H1 (cell line): ENCODE measurements around the gene COMT. TPM values are rescaled to one million over a fixed set of nuclear protein-coding genes. Genes with fewer than 3 reads are reported as not detected.

ENCODE experiments used
- CTCF ChIA-PET: fragments of 300-600 bp; sonication (Branson Sonifier 250); formaldehyde crosslinking; loops from one replicate; lab custom pipeline; 2021; ENCODE audit not compliant: partially characterized antibody; lab: Charles Lee
- POLR2A ChIA-PET: fragments of 300-600 bp; sonication (Branson Sonifier 250); formaldehyde crosslinking; loops from one replicate; lab custom pipeline; 2021; ENCODE audit warnings: inconsistent platforms; ENCODE audit not compliant: partially characterized antibody; lab: Charles Lee
- DNase-seq, 2 experiments: peaks; one replicate each; pipeline versions ENCODE4 v3.0.0 to v3.0.0-alpha.2; 2010 to 2022; ENCODE audit warnings: low spot score in 2 of 2, low read depth in 1 of 2, mixed read lengths in 1 of 2
- FAIRE-seq: peaks from 2 replicates; lab custom pipeline; 2011; peaks lifted over from hg19 to GRCh38; lab: Jason Lieb, UNC
- H2AFZ ChIP-seq: 2 replicates; pipeline ENCODE4 v1.8.1; 2012; ENCODE audit warnings: low read length, inconsistent platforms
- H2AK5ac ChIP-seq: 2 replicates; pipeline ENCODE4 v1.6.1; 2013; ENCODE audit warnings: low read depth, low read length
- H2BK120ac ChIP-seq: replicated peaks from 2 replicates; pipeline ENCODE3; 2013; ENCODE audit warnings: low read depth, low read length, inconsistent platforms
- H2BK12ac ChIP-seq: 2 replicates; pipeline ENCODE4 v1.6.1; 2013; ENCODE audit warnings: low read depth, low read length
- H2BK15ac ChIP-seq: 2 replicates; pipeline ENCODE4 v1.6.1; 2013; ENCODE audit warnings: low read length
- H2BK20ac ChIP-seq: 2 replicates; pipeline ENCODE4 v1.6.1; 2013; ENCODE audit warnings: low read length
- H2BK5ac ChIP-seq: 2 replicates; pipeline ENCODE4 v1.6.1; 2013; ENCODE audit warnings: low read depth, low read length
- H3K14ac ChIP-seq: 2 replicates; pipeline ENCODE4 v1.6.1; 2013; ENCODE audit warnings: inconsistent platforms; ENCODE audit not compliant: insufficient read length
- H3K18ac ChIP-seq: 2 replicates; pipeline ENCODE4 v1.6.1; 2013; ENCODE audit warnings: low read length; ENCODE audit errors: extremely low read depth
- H3K23ac ChIP-seq: 2 replicates; pipeline ENCODE4 v1.6.1; 2013; ENCODE audit warnings: inconsistent platforms; ENCODE audit not compliant: insufficient read length
- H3K23me2 ChIP-seq: 2 replicates; pipeline ENCODE4 v1.6.1; 2013; ENCODE audit warnings: low read depth, low read length
- H3K27ac ChIP-seq: 2 replicates; pipeline ENCODE4 v1.6.1; 2011; ENCODE audit warnings: low read depth, low read length, inconsistent platforms
- H3K27me3 ChIP-seq, 4 experiments: replicated peaks in 1 of 4; 1 replicate in 1 of 4; 2 replicates in 3 of 4; pipeline versions ENCODE4 v1.6.1 to v1.8.1; 2011 to 2013; ENCODE audit warnings: low read length in 3 of 4, mild to moderate bottlenecking in 3 of 4, inconsistent platforms in 2 of 4, mixed read lengths in 2 of 4, moderate library complexity in 1 of 4; ENCODE audit not compliant: control insufficient read depth in 3 of 4, insufficient read depth in 3 of 4; ENCODE audit errors: extremely low read depth in 1 of 4
- H3K36me3 ChIP-seq, 4 experiments: 2 replicates each; pipeline versions ENCODE4 v1.6.1 to v1.8.1; 2011 to 2013; ENCODE audit warnings: mild to moderate bottlenecking in 4 of 4, low read length in 3 of 4, moderate library complexity in 2 of 4, control low read depth in 1 of 4, inconsistent platforms in 1 of 4; ENCODE audit not compliant: insufficient read depth in 4 of 4, control insufficient read depth in 2 of 4
- H3K4ac ChIP-seq: replicated peaks from 2 replicates; pipeline ENCODE3; 2013; ENCODE audit warnings: low read length, low read depth, mixed read lengths, inconsistent platforms; ENCODE audit not compliant: insufficient read length
- H3K4me1 ChIP-seq, 4 experiments: replicated peaks in 1 of 4; 1 replicate in 1 of 4; 2 replicates in 3 of 4; pipeline versions ENCODE4 v1.6.1 to v1.8.1; 2011 to 2013; ENCODE audit warnings: low read length in 3 of 4, inconsistent platforms in 2 of 4, mixed read lengths in 1 of 4; ENCODE audit not compliant: insufficient read depth in 4 of 4, control insufficient read depth in 3 of 4
- H3K4me2 ChIP-seq, 2 experiments: 2 replicates each; pipeline versions ENCODE4 v1.6.1 to v1.8.1; 2011 to 2013; ENCODE audit warnings: low read depth in 2 of 2, low read length in 2 of 2, control low read depth in 1 of 2, inconsistent platforms in 1 of 2, mild to moderate bottlenecking in 1 of 2; ENCODE audit not compliant: insufficient read depth in 1 of 2
- H3K4me3 ChIP-seq, 4 experiments: fragments of 200-600, 300-600 bp in 1 of 4; sonication (generic), shearing (Covaris generic), sonication (Bioruptor Twin) in 1 of 4; 2 replicates each; pipeline versions ENCODE4 v1.5.1 to v1.8.1; 2011 to 2016; ENCODE audit warnings: low read length in 4 of 4, low read depth in 3 of 4, control low read depth in 2 of 4, inconsistent platforms in 2 of 4, mild to moderate bottlenecking in 2 of 4, mixed read lengths in 1 of 4, moderate library complexity in 1 of 4; ENCODE audit not compliant: insufficient read depth in 2 of 4; ENCODE audit errors: extremely low read depth in 1 of 4
- H3K56ac ChIP-seq: replicated peaks from 2 replicates; pipeline ENCODE3; 2013; ENCODE audit warnings: low read depth, mild to moderate bottlenecking, mixed read lengths, low read length, inconsistent platforms; ENCODE audit not compliant: insufficient read length
- H3K79me1 ChIP-seq: 2 replicates; pipeline ENCODE4 v1.6.1; 2013; ENCODE audit warnings: low read depth, low read length, control low read depth
- H3K79me2 ChIP-seq, 2 experiments: 2 replicates each; pipeline versions ENCODE4 v1.6.1 to v1.8.1; 2012 to 2013; ENCODE audit warnings: low read length in 2 of 2, mild to moderate bottlenecking in 2 of 2, inconsistent platforms in 1 of 2; ENCODE audit not compliant: insufficient read depth in 2 of 2, control insufficient read depth in 1 of 2
- H3K9ac ChIP-seq, 4 experiments: replicated peaks in 1 of 4; 1 replicate in 1 of 4; 2 replicates in 3 of 4; pipeline versions ENCODE4 v1.6.1 to v1.8.1; 2011 to 2013; ENCODE audit warnings: low read depth in 3 of 4, low read length in 3 of 4, control low read depth in 2 of 4, mild to moderate bottlenecking in 2 of 4, moderate library complexity in 2 of 4, inconsistent platforms in 1 of 4; ENCODE audit errors: extremely low read depth in 1 of 4
- H3K9me3 ChIP-seq, 2 experiments: 2 replicates each; pipeline versions ENCODE4 v1.6.1 to v1.8.1; 2012 to 2013; ENCODE audit warnings: mild to moderate bottlenecking in 2 of 2, moderate library complexity in 2 of 2, control low read depth in 1 of 2, inconsistent platforms in 1 of 2, low read depth in 1 of 2, low read length in 1 of 2, mixed read lengths in 1 of 2; ENCODE audit not compliant: insufficient read depth in 2 of 2
- H4K20me1 ChIP-seq, 2 experiments: replicated peaks in 1 of 2; 2 replicates each; pipeline versions ENCODE3 to v1.8.1; 2011 to 2013; ENCODE audit warnings: inconsistent platforms in 2 of 2, low read length in 2 of 2, mild to moderate bottlenecking in 1 of 2; ENCODE audit not compliant: insufficient read depth in 2 of 2, control insufficient read depth in 1 of 2
- H4K5ac ChIP-seq: 2 replicates; pipeline ENCODE4 v1.6.1; 2013; ENCODE audit warnings: low read length, low read depth, mixed read lengths, inconsistent platforms; ENCODE audit not compliant: insufficient read length
- H4K8ac ChIP-seq: 2 replicates; pipeline ENCODE4 v1.8.0; 2013; ENCODE audit warnings: mild to moderate bottlenecking, moderate library complexity, low read length, inconsistent platforms; ENCODE audit not compliant: insufficient read depth; ENCODE audit errors: extremely low read depth
- H4K91ac ChIP-seq: replicated peaks from 2 replicates; pipeline ENCODE3; 2013; ENCODE audit warnings: low read length, mixed read lengths, inconsistent platforms; ENCODE audit not compliant: insufficient read length
- BCL11A ChIP-seq, 2 experiments: IDR thresholded peaks; one replicate each; pipeline ENCODE4 v1.6.1; 2011; ENCODE audit warnings: low read depth in 2 of 2, low read length in 2 of 2, mild to moderate bottlenecking in 2 of 2
- CBX8 ChIP-seq: fragments of 300-800, 300-1000 bp; sonication (generic); IDR thresholded peaks from 2 replicates; pipeline ENCODE4 v1.7.1; 2016; ENCODE audit warnings: low read depth, low read length, borderline replicate concordance
- CTBP2 ChIP-seq: IDR thresholded peaks from 2 replicates; pipeline ENCODE4 v1.7.0; 2011; ENCODE audit warnings: borderline replicate concordance, mild to moderate bottlenecking, moderate library complexity, mixed read lengths, low read length; ENCODE audit not compliant: insufficient read depth, insufficient read length
- EP300 ChIP-seq, 2 experiments: IDR thresholded peaks; 1 replicate in 1 of 2; 2 replicates in 1 of 2; pipeline ENCODE4 v1.6.1; 2011 to 2012; ENCODE audit warnings: low read depth in 2 of 2, low read length in 2 of 2, mild to moderate bottlenecking in 2 of 2, borderline replicate concordance in 1 of 2, inconsistent platforms in 1 of 2, moderate library complexity in 1 of 2
- RNF2 ChIP-seq: fragments of 200-900, 300-1000 bp; sonication (generic); IDR thresholded peaks from 2 replicates; pipeline ENCODE4 v1.7.1; 2016; ENCODE audit warnings: borderline replicate concordance, low read depth, mild to moderate bottlenecking, antibody characterized with exemption, low read length; ENCODE audit not compliant: poor library complexity, severe bottlenecking; ENCODE audit errors: missing control alignments
- SP2 ChIP-seq: IDR thresholded peaks from 2 replicates; pipeline ENCODE4 v1.6.1; 2012; ENCODE audit warnings: mild to moderate bottlenecking, low read length, inconsistent platforms
- SRF ChIP-seq: IDR thresholded peaks from 2 replicates; pipeline ENCODE4 v1.6.1; 2011; ENCODE audit warnings: mild to moderate bottlenecking, low read depth, low read length, moderate library complexity
- WGBS, 2 experiments: shearing (Covaris generic) in 1 of 2; methylation state at CpG; one replicate each; pipeline versions ENCODE4 v1.1.6 to v1.1.7; 2013 to 2015; ENCODE audit warnings: low lambda C conversion rate in 2 of 2, mixed read lengths in 2 of 2, inconsistent platforms in 1 of 2, low coverage in 1 of 2, missing lambda C conversion rate in 1 of 2; ENCODE audit not compliant: insufficient replicate concordance in 2 of 2, insufficient coverage in 1 of 2, insufficient read length in 1 of 2; ENCODE audit errors: extremely low coverage in 1 of 2, missing lambda C conversion rate in 1 of 2; 5-methylcytosine and 5-hydroxymethylcytosine counted together
- polyA plus RNA-seq, 7 experiments: library from polyadenylated mRNA; depleted of rRNA in 3 of 7; stranded (reverse) in 5 of 7; unstranded in 2 of 7; fragments of >200 nt in 5 of 7; fragments of 200-250 nt in 2 of 7; gene quantifications; 1 replicate in 5 of 7; 2 replicates in 1 of 7; 4 replicates in 1 of 7; pipeline versions ENCODE4 v1.2.1 to v1.2.3, GENCODE V29; 2011 to 2013; ENCODE audit warnings: missing spikeins in 2 of 7, mixed read lengths in 2 of 7
- total RNA-seq: library from RNA; stranded (reverse); fragmentation: NEBNext Ultra II Directional; extraction: Animal tissue kit (Norgen Biotek cat#: 25700); gene quantifications from 2 replicates; pipeline ENCODE4 v1.2.1, GENCODE V29; 2021

COMT gene
- total and polyA plus RNA-seq, 2 of the 8 experiments (the other 6 are each of a cell fraction or from before 2014, with no cell fraction given) = 15.2 to 33.7 TPM

GRCh38 chr22:20003304-20003703 is 61.7 kb downstream of the COMT start:
- no peak for FAIRE-seq
- CTCF ChIA-PET = interaction anchor here (0.6 to 1.3 kb wide), 2 partner anchors 10 to 218 kb away, joined by 3 to 5 read pairs; no protein-coding TSS in a partner anchor

More at GRCh38 chr22:20003304-20003703, 61.7 kb downstream of the COMT start:
- H3K4me2 ChIP-seq = no peak overlapping the region
- H3K9ac ChIP-seq = no peak overlapping the region
- no peak overlapping the region for H4K8ac ChIP-seq
- no peaks in the 10 kb centered on the region for H3K27me3 ChIP-seq
- no peak overlapping the region for H3K27ac ChIP-seq
- H3K79me2 ChIP-seq = no peaks in the 10 kb centered on the region
- no peak overlapping the region for H2BK20ac ChIP-seq
- no peak overlapping the region for H2AK5ac ChIP-seq
- no peak overlapping the region for H2BK5ac ChIP-seq
- no peak overlapping the region for H2BK12ac ChIP-seq
- H3K9me3 ChIP-seq = no peaks in the 10 kb centered on the region
- no peak overlapping the region for H3K4ac ChIP-seq
- POLR2A ChIA-PET = no interaction called here
- no peak overlapping the region for H4K91ac ChIP-seq
- H3K36me3 ChIP-seq = no peaks in the 10 kb centered on the region
- H2BK120ac ChIP-seq = no peak overlapping the region
- no peak overlapping the region for H3K23ac ChIP-seq
- no peaks in the 10 kb centered on the region for H3K23me2 ChIP-seq
- H4K20me1 ChIP-seq = peaks cover 2 to 3% of the 10 kb centered on the region in 2 experiments
- no peak overlapping the region for H3K56ac ChIP-seq
- no peak overlapping the region for H2BK15ac ChIP-seq
- H3K4me1 ChIP-seq = peaks cover 4 to 26% (median 16%) of the 10 kb centered on the region in 4 experiments
- H2AFZ ChIP-seq = no peak overlapping the region
- no peak for TF ChIP-seq CTBP2
- TF ChIP-seq CBX8 = no peak
- TF ChIP-seq SRF = no peak
- no peak for TF ChIP-seq BCL11A (IDR thresholded peaks at IDR 0.05; ENCODE audit: low read depth in 2 of 2, low read length in 2 of 2)
- no peak for TF ChIP-seq RNF2
- TF ChIP-seq SP2 = no peak
- no peak for TF ChIP-seq EP300 (IDR thresholded peaks at IDR 0.05; ENCODE audit: borderline replicate concordance in 1 of 2, low read depth in 2 of 2, low read length in 2 of 2)
- TF ChIP-seq, all 59 proteins: peak for 0
- no peak overlapping the region for H3K14ac ChIP-seq
- 100% methylated on average over 1 of the region's 1 CpG; no CpG with 5 or more reads in 1 of the 2 experiments for WGBS, 2 experiments
- no peak overlapping the region for H3K4me3 ChIP-seq
- H4K5ac ChIP-seq = no peak overlapping the region
- peaks cover 3% of the 10 kb centered on the region for H3K79me1 ChIP-seq
- H3K18ac ChIP-seq = no peak overlapping the region
- no peak for DNase-seq
